Inflammatory macrophage treated with lipopolysaccharide for 4 hours (primary cell): ENCODE data around the gene SEZ6.

ENCODE experiments used
- DNase-seq: peaks from one replicate; pipeline ENCODE4 v3.0.0-alpha.2; 2020

The SEZ6 gene, protein sequence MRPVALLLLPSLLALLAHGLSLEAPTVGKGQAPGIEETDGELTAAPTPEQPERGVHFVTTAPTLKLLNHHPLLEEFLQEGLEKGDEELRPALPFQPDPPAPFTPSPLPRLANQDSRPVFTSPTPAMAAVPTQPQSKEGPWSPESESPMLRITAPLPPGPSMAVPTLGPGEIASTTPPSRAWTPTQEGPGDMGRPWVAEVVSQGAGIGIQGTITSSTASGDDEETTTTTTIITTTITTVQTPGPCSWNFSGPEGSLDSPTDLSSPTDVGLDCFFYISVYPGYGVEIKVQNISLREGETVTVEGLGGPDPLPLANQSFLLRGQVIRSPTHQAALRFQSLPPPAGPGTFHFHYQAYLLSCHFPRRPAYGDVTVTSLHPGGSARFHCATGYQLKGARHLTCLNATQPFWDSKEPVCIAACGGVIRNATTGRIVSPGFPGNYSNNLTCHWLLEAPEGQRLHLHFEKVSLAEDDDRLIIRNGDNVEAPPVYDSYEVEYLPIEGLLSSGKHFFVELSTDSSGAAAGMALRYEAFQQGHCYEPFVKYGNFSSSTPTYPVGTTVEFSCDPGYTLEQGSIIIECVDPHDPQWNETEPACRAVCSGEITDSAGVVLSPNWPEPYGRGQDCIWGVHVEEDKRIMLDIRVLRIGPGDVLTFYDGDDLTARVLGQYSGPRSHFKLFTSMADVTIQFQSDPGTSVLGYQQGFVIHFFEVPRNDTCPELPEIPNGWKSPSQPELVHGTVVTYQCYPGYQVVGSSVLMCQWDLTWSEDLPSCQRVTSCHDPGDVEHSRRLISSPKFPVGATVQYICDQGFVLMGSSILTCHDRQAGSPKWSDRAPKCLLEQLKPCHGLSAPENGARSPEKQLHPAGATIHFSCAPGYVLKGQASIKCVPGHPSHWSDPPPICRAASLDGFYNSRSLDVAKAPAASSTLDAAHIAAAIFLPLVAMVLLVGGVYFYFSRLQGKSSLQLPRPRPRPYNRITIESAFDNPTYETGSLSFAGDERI

DNA sequence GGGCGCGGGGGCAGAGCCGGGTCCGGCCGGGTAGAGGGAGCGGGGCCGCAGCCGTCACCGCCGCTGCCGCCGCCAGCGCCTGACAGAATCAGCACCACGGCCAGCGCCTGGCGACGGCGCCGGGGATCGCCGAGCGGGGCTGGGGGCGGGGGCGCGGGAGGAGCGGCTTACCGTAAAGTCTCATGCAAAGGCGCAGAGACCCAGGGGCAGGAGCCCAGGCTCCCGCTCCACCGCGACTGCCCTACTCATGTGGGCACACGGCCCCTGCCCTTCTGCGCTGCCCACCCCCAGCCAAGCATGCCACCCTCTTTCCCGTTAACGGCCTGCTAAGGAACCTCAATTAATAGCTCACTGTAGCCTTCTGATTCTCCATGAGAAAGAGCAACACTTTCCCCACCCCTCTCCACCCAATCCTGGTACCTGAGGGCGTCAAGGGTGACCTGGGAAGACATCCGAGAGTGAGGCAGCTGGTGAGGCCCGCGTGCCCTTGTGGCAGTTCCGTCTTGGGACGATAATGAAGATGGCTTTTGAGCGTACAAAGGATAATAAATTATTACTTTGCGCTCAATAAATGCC is at the start of gene SEZ6:
Gene SEZ6, minus strand, starts transcription at position 98 of the 576 bp plus-strand sequence. CDS start 164 bp downstream, outside the sequence.
- DNase-seq, result peak; percentile 17

DNA sequence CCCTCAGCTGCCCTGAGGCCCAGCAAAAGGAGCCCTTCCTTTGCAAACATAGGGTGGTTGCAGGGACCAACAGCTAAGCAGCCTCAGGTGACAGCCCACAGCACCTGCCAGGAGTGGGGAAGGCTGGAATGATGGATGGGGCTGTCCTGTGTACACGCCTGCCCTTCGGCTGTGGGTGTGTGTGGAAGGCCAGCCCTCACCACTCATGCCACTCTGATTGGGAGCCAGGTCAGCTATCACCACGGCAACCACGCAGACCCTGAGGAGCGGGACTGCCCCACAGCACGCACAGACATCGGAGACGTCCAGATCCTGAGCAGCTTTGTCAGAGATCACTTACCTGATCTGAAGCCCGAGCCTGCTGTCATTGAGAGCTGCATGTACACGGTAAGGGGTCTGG is 49.0 kb upstream of the SEZ6 start:
- DNase-seq, result no peak

DNA sequence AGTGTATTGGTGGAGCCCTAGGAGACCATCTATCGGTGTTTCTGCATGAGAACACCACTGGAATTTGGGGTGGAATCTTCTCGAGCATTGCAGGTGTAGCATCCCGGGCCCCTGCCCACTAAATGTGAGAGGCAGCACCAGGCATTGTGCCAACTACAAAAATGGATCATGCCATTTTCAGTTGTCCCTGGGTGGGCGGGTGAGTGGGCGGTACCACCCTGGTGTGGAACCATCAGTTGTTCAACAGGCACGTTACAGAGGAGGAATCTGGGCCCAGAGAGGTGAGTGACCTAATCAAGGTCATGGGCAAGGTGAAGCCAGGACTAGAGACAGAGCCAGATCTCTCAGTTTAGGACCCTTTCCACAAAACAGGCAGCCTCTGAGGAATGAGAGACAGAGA is 45.9 kb upstream of the SEZ6 start:
- no peak for DNase-seq

DNA sequence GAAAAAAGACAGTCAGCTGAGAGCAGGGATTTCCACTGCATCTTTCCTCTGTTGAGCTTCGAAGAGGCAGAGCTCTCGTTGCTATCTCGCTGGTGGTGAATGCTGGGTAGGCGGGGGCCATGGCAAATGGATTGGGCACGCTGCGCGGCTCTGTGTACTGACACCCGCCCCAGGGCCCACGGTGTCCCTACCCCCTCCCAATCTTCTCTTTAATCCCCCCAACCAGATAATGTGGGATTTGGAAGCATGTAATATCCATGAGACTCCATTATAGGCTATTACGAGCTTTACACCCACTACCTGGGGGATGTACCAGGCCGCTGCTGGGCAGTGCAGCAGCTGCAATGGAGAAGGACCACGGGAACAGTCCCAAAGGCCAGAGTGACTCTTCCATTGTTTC is 45.4 kb upstream of the SEZ6 start:
- DNase-seq, result no peak

DNA sequence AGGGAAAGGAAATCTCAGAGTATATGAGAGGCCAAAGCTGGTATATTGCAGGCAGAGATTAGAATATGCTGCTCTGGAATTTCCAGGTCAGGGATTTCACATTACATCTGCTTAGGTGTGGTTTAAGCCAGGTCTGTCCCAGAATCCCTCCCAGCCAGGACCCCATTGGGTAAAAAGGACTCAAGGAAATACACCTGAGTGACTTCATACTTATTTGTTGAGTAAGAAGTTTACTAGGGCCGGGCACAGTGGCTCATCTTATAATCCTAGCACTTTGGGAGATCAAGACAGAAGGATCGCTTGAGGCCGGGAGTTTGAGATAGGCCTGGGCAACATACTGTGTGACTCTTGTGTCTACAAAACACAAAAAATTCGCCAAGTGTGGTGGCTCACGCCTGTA is 44.3 kb upstream of the SEZ6 start:
- no peak for DNase-seq

DNA sequence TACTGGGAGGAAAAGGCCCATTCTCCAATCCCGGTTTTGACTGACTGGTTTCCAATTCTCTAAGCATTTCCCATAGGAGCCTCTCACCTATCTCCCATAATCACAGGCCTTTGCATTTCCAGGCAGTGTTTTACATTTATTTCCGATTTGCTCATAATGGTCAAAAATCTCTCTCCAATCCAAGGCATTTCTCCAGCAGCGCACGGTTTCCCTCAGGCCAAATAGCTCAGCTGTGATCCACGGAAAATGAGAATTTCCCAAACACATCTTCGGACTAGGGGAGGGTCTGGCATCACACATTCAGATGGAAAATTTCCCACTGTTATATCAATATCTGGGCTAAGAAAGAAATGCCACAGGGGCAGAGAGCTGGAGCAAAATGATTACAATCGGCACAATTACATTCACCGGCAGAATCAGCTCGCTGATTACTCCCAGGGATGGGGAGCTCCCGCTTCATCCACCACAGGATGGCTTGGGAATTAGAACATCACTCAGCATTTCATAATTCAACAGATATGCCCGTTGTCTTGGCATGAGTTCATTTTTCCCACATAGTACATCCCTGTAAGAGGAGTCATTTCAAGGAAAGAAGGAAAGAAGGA is 43.8 kb upstream of the SEZ6 start:
- no peak for DNase-seq

DNA sequence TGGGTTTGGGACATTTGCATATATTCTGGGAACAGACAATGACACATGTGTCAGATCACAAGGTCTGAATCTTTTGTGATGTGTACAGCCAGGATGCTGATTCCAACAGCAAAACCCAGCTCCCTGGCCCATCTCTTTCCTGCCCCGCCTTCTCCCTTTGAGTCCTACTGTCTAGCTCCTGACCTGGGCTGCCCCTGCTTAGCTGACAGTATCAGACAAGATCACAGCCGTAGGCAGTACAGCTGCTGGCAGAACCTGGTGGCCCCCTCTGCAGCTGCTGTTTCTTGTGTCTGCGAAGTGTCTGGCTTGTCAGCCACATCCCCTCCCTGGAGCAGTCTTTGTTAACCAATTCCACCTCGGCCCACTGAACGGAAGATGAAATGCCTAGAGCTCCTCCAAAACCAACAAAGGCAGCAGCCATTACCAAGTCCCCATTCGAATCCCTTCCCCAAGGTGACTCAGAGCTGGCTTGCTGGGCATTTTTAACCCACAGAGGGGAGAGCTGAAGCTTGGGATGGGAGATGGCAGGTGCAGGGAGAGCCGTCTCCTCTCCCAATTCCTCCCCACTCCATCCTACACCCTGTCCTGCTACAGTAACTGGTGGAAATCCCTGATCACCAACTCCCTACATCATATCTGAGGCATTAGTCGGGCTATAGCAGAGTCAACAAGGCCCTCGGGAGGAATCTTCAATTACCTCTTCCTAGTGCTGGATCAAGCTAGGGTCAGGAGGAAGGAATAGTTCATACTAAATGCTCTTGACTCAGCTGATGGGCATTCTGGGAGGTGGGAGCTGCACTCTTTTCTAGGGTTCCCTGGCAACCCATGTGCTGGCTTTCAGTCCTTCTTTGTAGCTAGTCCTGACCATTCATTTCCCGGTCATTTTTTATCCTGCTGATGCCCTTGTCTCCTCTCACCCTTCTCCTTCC is 42.9 kb upstream of the SEZ6 start:
- DNase-seq, result peak; percentile 19

DNA sequence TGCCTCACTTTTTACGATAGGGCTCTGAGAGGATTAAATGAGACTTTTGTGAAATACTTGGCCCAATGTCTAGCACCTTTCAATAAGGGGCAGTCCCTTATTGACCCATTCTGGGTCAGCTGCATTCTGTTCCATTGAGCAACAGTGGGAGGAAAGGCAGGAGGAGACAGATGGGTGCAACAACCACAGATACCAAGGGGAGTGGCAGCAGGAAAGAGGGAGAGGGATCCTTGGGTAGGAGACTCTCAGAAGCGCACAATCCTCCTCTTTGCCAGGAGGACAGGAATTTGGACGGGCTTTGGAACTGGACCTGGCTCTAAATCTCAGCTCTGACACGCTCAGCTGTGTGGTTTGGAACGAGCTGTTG is 40.6 kb upstream of the SEZ6 start:
- peak; percentile 64 for DNase-seq

DNA sequence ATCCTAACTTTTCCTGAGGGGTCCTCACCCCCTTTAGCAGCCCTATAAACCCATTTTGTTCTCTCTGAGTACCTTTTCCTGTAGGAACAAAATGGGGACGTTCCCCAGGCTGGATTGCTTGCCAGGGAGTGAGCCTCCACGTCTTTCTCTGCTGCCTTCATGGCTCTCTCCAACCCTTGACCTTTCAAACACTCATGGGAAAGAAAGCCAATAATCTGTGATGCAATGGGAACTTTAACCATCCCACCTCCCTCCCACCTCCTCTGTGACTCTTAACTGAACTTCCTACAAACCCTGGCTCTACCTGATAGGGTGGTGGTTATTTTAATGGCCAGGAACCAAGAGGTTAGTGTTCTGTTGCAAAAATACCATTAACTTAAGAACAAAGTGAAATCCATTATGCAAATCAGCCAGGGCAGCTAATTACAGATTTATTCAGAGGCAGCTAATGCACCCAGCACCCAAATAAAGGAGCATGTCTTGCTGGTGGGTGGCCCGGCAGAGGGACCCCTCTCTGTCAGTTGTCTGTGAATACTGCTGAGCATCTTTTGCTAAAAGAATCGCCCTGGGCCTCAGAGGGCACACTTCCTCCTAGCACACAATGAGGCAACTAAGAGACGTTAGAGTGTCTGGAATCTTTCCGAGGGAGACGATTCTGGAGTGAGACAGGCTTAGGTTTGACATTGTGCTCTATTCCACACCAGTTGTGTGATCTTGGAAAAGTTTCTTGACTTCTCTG is 40.1 kb upstream of the SEZ6 start:
- DNase-seq, result peak; percentile 61

DNA sequence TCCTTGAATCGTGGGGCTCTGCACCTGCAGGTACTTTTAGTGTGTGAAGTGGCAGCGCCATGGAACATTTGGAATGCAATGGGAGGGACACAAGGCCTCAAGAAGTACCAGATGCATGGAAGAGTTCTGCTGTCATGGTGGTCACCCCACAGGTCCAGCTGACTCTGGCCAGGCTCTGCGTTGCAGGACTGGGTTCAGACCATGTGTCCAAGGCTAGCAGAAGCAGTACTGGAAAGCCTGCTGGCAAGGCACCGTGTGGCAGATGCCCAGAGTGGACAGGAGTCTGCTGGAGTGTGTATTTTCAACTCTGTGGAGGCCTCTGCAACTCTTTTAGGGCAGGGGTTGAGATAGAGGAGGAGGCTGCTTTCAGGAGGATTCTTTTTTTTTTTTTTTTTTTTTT is 39.2 kb upstream of the SEZ6 start:
- DNase-seq, result no peak

DNA sequence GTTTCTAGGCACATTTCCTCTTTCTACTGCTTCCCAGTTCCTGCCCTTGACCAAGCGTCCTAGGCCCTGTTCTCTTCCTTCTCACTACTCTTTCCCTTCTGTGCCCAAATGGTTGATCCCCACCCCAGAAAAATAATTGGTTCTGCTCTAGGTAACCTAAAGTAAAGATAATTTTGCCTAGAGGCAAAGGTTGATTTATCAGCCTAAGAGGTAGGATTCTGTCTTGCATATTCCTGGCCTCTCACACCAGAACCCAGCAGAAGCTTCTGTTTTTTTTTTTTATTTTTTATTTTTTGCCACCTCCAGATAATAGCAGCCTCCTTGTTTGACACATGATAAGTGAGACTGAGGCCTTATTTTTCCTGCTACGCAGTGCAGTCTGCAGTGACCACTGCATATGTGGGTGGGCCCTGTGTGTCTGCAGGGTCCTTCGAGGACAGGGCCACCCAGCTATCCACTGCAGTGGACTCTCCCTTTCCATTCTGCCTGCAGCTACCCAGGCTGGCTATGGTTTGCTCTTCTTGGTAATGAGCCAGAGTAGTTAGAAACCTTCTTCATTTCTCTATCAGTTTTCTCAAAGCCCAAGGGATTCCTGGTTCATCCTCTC is 37.8 kb upstream of the SEZ6 start:
- DNase-seq, result peak; percentile 29

DNA sequence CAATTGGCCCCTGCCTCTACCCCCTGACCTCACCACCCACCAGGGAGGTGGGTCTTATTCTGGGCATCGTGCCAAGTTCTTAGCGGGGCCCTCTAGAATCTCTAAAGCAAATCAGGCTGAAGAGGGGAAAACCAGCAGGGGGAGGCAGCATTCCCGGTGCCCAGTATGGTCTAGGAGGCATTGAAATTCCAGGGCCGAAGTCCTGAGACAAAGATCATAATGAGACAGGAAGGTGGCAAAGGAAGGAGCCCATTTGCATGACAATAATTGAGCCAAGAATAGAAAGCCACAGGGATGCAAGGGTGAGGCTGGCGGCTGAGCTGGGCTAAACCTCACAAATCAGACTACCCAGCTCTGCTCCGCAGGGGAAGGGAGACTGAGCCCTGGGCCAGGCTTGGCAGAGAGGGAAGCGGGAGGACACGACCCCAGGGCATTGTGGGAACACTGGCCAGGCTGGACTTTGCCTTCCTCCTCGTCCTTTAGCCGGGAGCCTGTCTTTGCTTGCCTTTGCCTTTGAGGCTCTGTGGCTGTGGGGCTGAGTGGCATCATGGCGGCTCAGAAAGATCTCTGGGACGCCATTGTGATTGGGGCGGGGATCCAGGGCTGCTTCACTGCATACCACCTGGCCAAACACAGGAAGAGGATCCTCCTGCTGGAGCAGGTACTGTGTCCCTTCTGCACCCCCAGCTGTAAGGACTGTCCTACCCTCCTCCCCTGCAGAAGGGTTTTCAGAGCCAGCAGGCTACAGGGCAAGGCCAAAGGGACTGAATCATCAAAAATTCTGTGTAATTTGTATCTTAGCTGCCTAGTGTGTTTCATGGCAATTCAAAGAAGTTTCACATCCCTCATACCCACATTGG is 37.1 kb upstream of the SEZ6 start, which contains the start of gene PIPOX:
Gene PIPOX, plus strand, starts transcription at position 463 of the 860 bp plus-strand sequence. Its CDS starts 85 bp downstream, at position 548.
- DNase-seq, result peak; percentile 94

DNA sequence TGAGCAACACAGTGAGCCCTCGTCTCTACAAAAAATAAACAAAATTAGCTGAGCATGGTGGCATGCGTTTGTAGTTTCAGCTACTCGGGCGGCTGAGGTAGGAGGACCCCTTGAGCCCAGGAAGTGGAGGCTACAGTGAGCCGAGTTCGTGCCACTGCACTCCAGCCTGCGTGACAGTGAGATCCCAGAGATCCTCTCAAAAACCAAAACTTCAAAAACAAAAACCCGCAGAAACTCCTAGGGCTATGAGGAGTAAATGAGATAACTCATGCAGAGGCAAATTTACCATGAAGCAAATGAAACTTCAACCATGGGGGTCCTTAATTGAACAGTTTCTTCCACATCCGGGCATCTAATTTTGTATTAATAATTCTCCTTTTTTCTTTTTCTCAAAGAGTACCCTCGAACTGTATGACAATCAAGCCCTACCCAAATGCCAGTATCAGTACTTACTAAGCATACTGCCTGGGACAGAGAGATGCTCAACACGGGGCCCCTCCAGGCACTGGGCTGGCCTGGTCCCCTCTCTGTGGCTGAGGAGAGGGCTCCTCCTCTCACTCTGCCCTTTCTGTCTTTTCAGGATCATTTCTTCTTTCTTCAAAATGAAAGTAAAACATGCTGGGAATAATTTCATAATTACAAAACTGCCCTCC is 36.3 kb upstream of the SEZ6 start:
- DNase-seq, result no peak

DNA sequence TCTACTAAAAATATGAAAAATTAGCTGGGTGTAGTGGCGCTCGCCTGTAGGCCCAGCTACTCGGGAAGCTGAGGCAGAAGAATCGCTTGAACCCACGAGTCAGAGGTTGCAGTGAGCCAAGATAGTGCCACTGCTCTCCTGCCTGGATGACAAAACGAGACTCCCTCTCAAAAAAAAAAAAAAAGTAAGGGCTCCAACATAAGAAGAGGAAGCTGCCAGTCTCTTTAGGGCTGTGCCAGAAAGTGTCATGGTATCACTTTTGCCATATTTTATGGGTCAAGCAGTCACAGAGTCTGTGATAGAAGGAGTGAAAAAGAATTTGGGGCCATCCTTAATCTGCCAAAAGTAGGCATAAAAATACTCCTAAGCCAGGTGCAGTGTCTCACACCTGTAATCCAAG is 35.7 kb upstream of the SEZ6 start:
- peak; percentile 67 for DNase-seq

DNA sequence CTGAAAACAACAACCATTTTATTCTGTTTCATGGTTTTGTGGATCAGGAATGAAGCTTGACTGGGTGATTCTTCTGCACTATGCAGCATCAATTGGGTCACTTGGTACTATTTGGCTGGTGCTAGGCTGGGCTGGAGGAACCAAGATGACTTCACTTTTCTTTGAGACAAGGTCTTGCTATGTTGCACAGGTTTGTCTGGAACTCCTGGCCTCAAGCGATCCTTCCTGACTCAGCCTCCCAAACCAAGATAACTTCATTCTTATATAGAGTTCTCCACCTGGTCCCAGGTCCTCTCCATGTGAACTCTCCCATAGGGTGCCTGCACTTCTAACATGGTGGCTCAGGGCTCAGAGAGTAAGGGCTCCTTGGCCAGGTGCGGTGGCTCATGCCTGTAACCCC is 35.3 kb upstream of the SEZ6 start:
- no peak for DNase-seq

DNA sequence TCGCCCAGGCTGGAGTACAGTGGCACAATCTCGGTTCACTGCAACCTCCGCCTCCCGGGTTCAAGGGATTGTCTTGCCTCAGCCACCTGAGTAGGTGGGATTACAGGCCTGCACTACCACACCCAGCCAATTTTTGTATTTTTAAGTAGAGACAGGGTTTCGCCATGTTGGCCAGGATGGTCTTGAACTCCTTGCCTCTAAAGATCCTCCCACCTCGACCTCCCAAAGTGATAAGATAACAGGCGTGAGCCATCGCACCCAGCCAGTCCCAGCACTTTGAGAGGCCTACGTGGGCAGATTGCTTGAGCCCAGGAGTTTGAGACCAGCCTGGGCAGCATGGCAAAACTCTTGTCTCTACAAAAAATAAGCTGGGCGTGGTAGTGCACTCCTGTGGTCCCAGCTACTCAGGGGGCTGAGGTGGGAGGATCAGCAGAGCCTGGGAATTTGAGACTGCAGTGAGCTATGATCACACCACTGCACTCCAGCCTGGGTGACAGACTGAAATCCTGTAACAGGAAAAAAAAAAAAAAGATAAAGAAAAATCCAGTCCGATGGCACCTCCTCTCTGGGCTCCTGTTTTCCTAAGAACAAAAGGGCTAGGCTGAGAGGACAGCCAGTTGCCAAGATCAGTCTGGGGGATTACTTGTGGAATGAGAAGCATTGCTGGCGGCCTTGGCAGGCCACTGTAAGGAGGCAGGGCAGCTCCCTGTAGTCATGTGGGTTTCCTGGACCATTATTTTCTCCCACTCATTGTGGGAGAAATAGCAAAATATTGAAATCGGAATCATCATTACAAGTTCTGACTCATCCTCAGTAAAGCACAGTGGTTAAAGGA is 34.1 kb upstream of the SEZ6 start:
- DNase-seq, result peak; percentile 63

DNA sequence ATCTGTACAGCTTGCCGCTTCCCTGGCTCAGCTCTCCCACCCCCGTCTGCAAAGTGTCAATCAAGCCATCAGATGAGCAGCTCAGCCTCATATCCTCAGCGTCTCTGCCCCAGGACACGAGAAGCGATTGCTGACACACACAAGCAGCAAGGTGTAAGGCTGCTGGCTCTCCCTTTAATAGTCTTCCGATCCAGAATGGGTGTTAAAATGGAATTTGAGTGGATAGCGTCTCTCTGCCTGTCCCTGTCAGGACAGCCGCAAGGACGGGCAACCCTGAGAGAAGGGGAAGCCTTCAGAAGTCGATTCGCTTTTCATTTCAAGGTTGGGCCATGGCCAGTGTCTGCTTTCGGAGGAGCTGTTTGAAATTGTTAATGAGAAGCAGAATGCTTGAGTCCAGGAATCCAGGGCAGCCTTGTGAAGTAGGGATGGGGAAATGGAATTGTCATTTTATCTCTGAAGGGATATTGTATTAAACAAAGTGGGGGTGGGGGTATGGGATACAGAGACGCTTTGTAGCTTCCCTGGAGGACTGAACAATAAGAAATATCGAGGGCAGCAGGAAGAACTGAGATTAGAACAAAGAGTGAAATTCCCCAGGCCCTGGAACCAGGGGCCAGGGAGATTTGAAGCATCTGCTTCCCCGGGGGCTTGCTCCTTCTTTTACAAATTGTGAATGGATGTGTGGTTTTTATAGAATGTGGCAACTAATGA is 32.4 kb upstream of the SEZ6 start:
- DNase-seq, result no peak

DNA sequence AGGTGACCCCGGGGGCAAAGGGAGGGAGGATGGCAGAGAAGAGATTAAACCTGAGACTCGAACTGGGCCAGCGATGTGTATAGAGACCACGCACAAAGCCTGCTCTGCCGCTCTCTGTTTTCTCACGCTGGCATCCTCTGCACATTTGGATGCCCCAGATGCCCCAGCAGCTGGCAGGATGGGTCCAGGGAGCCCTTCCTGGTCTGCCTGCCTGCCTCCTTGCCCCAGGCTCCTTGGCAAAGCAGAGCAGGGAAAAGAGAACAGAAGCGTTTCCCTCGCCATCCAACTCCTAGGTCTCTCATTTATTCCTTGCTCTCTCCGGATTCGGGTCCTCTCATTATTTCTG is 31.9 kb upstream of the SEZ6 start:
- no peak for DNase-seq
